ENCODE data around the gene SLC9A8. TPM values are rescaled to one million over a fixed set of nuclear protein-coding genes. Genes with fewer than 3 reads are reported as not detected.

The SLC9A8 gene
- total RNA-seq, 1 experiment from 2014 or later = 21.5 TPM

DNA sequence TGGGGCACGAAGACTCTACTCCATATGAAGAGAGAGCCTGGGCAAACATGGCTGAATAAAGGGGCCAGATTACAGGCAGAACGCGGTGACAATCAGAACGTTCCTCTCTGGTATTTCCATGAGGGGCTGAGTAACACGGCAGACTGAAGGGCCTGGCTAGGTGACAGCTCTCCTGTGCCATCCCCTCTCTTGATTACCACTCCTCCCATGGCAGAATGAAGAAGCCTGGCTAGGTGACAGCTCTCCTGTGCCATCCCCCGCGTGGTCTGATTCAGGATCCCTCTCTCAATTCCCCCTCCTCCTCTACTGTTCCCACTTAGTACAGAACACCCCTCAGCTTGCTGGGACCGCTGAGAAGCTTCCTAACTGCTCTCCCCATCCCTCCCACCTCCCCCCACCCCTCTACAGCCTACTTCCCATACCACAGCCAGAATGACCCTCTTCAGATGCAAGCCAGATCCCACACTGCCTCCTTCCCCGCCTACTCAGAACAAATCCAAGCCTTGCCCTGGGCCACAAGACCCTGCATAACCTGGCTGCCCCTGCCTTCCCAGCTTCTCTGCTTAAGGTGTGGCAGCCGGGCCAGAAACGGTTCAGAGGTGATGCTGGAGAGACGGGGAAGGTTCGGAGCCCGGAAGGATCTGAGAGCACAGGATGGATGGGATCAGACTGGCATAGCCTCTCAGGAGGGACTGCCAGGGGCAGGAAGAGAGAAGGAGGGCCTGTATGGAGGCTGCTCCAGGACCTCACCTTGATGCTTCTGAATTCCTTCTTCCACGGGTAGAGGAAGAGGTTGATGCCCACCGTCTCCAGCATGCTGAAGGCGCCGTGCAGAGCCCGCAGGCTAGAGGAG, 95.0 kb downstream of the SLC9A8 start:
- H3K27me3 ChIP-seq (ENCODE audit: low read length) = no peaks in the 10 kb centered on the region

DNA sequence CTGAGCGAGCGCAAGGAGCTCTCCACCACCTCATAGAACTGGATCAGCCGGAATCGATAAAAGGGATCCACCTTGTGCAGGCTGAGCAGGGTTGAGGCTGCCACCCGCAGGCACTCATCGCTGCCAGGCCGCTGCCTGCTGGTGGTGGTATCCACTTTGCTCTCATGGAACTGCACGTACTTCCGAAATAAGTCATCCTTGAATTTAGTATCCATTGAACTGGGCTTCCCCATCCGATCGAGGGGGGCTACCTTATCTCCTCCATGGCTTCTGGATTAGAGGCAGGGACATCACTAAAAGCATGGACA, 95.6 kb downstream of the SLC9A8 start:
- no peak overlapping the region for H3K4me2 ChIP-seq (ENCODE audit: low read depth, low read length, poor library complexity, severe bottlenecking)
- H3K9me3 ChIP-seq (ENCODE audit: low read length) = no peaks in the 10 kb centered on the region
- no peak overlapping the region for H3K9ac ChIP-seq (ENCODE audit: low read length)
- DNase-seq = no peak
- H3K4me1 ChIP-seq (ENCODE audit: low read length) = peaks cover 2% of the 10 kb centered on the region
- no peaks in the 10 kb centered on the region for H3K36me3 ChIP-seq (ENCODE audit: insufficient read depth, low read length)
- no peak overlapping the region for H3K27ac ChIP-seq (ENCODE audit: low read length)
- no peak overlapping the region for H3K4me3 ChIP-seq (ENCODE audit: low read length)
- no peaks in the 10 kb centered on the region for H3K27me3 ChIP-seq (ENCODE audit: low read length)
- no peaks in the 10 kb centered on the region for H3K9me2 ChIP-seq (replicated peaks; ENCODE audit: insufficient read depth, low read length)
- peaks cover 38% of the 10 kb centered on the region for H3K79me2 ChIP-seq (ENCODE audit: low read length)
- H4K20me1 ChIP-seq (ENCODE audit: insufficient read depth, low read depth, low read length) = 0 out of 2 replicates have a peak, but pooled peaks cover 5% of the 10 kb centered on the region
- H2AFZ ChIP-seq (ENCODE audit: low read length) = no peak overlapping the region

More for the DNA sequence above, 95.0 kb downstream of the SLC9A8 start:
- H3K9ac ChIP-seq (ENCODE audit: low read length) = no peak overlapping the region
- H3K27ac ChIP-seq (ENCODE audit: low read length) = no peak overlapping the region
- H3K9me2 ChIP-seq (replicated peaks; ENCODE audit: insufficient read depth, low read length) = no peaks in the 10 kb centered on the region
- 0 out of 2 replicates have a peak, but pooled peaks cover 5% of the 10 kb centered on the region for H4K20me1 ChIP-seq (ENCODE audit: insufficient read depth, low read depth, low read length)
- DNase-seq = no peak
- H3K9me3 ChIP-seq (ENCODE audit: low read length) = no peaks in the 10 kb centered on the region
- H3K4me2 ChIP-seq (ENCODE audit: low read depth, low read length, poor library complexity, severe bottlenecking) = no peak overlapping the region
- peaks cover 32% of the 10 kb centered on the region for H3K79me2 ChIP-seq (ENCODE audit: low read length)
- H3K4me3 ChIP-seq (ENCODE audit: low read length) = no peak overlapping the region
- H3K4me1 ChIP-seq (ENCODE audit: low read length) = no peaks in the 10 kb centered on the region
- no peak overlapping the region for H2AFZ ChIP-seq (ENCODE audit: low read length)
- no peaks in the 10 kb centered on the region for H3K36me3 ChIP-seq (ENCODE audit: insufficient read depth, low read length)

DNA sequence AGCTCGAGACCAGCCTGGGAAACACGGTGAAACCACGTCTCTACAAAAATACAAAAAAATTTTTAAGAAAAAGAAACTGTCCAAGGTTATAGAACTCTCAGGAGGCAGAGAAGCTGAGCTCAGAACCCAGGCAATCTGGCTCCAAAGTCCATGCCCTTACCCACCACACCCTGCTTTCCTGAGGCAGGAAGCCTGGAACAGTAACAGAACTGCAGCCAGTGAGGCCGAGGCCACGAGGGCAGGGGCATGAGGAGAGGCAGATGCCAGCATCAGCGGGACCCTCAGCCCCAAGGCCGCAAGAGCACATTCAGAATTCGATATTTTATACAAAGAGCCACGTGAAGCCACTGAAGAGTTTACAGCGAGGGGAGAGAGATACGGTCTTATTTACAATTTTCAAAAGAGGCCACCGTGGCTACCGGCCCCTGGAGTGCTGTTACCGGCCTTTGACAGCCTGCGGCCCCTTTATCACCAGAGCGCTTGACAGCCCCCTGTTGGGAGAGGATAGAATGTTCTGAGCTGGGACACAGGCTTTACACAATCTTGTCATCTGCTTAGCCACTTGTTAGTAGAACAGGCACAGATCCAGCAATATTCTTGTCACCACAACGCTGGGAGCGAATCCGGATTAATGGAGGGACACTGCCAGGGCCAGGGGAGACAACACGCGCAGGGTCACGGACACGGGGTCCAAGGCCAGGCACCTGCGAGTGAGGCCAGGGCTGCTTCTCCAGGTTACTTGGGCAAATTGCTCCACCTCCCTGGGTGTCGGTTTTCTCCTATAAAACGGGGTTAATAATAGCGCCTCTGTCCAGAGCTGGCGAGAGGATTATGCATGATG, 97.1 kb downstream of the SLC9A8 start:
- Histone ChIP-seq H3K79me2 (ENCODE audit: low read length) (peaks cover 53% of the 10 kb centered on the region), H3K9me3 (ENCODE audit: low read length) (no peaks in the 10 kb centered on the region), H3K9ac (ENCODE audit: low read length) (no peak overlapping the region), H4K20me1 (ENCODE audit: insufficient read depth, low read depth, low read length) (peaks cover 12% of the 10 kb centered on the region; the same call in 1 of the 2 replicates), H3K27me3 (ENCODE audit: low read length) (no peaks in the 10 kb centered on the region), H3K4me2 (ENCODE audit: low read depth, low read length, poor library complexity, severe bottlenecking) (no peak overlapping the region), H3K27ac (ENCODE audit: low read length) (no peak overlapping the region), H3K9me2 (replicated peaks; ENCODE audit: insufficient read depth, low read length) (no peaks in the 10 kb centered on the region), H3K36me3 (ENCODE audit: insufficient read depth, low read length) (no peaks in the 10 kb centered on the region), H2AFZ (ENCODE audit: low read length) (no peak overlapping the region), H3K4me1 (ENCODE audit: low read length) (peaks cover 16% of the 10 kb centered on the region), H3K4me3 (ENCODE audit: low read length) (no peak overlapping the region)
- DNase-seq = peak; percentile 51

DNA sequence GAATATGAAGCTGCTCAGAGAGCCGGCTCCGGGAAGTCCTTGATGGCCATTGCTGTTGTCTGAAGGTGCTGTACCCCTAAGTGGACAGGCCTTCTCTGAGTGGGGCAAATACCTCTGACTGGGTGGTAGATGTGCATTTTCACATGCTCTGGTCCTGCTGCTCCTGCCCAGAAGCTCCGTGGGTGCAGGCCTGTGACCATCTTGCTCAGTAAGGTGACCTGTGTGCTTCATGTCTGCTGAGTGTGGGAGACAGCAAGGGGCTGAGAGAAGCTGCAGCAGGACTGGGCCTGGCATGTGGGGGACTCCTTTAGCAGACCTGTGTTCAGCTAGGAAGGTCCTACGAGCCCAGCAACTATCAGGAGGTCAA, 97.7 kb downstream of the SLC9A8 start:
- Histone ChIP-seq H3K79me2 (ENCODE audit: low read length) (peaks cover 58% of the 10 kb centered on the region), H3K4me1 (ENCODE audit: low read length) (peaks cover 16% of the 10 kb centered on the region), H3K4me2 (ENCODE audit: low read depth, low read length, poor library complexity, severe bottlenecking) (no peak overlapping the region), H3K9ac (ENCODE audit: low read length) (no peak overlapping the region), H3K36me3 (ENCODE audit: insufficient read depth, low read length) (no peaks in the 10 kb centered on the region), H3K9me3 (ENCODE audit: low read length) (no peaks in the 10 kb centered on the region), H3K9me2 (replicated peaks; ENCODE audit: insufficient read depth, low read length) (no peaks in the 10 kb centered on the region), H3K4me3 (ENCODE audit: low read length) (no peak overlapping the region), H2AFZ (ENCODE audit: low read length) (no peak overlapping the region), H4K20me1 (ENCODE audit: insufficient read depth, low read depth, low read length) (peaks cover 12% of the 10 kb centered on the region; the same call in 1 of the 2 replicates), H3K27me3 (ENCODE audit: low read length) (no peaks in the 10 kb centered on the region), H3K27ac (ENCODE audit: low read length) (no peak overlapping the region)
- no peak for DNase-seq

DNA sequence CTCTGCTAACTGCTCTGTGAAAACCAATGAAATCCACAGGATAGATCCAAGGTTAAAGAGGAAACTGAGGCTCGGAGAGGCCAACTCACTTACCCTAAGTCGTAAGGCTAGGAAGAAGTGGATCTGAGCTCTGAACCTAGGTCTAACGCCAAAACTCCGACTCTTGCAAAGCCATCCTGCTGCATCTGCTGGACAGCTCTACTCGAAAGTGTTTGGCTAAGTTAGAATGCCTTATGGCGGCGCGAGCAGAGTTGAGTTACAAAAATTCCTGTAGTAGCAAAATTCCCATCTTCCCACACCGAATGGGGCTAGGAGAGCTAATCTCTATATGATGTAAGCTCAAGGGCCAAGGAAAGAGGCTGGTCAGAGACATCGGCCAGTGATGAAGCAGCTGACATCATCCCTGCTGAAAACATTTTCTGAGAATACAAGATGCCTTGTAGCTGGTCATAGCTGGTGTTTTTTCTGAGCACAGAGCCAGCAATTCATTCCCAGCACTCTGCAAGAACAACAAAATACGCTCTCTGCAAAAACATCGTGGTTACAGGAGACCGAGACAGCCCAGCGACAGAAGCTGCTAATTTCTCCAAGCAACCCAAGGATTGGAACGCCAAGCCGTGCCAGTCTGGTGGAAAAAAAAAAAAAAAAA, 100.9 kb downstream of the SLC9A8 start:
- DNase-seq = no peak
- Histone ChIP-seq H3K36me3 (ENCODE audit: insufficient read depth, low read length) (no peaks in the 10 kb centered on the region), H4K20me1 (ENCODE audit: insufficient read depth, low read depth, low read length) (peaks cover 11% of the 10 kb centered on the region; the same call in 1 of the 2 replicates), H3K4me2 (ENCODE audit: low read depth, low read length, poor library complexity, severe bottlenecking) (peak overlapping the region; percentile 75), H3K27ac (ENCODE audit: low read length) (no peak overlapping the region), H3K9me3 (ENCODE audit: low read length) (no peaks in the 10 kb centered on the region), H3K27me3 (ENCODE audit: low read length) (no peaks in the 10 kb centered on the region), H3K9me2 (replicated peaks; ENCODE audit: insufficient read depth, low read length) (no peaks in the 10 kb centered on the region), H3K4me1 (ENCODE audit: low read length) (peaks cover 25% of the 10 kb centered on the region), H3K79me2 (ENCODE audit: low read length) (peaks cover 58% of the 10 kb centered on the region), H3K4me3 (ENCODE audit: low read length) (peak overlapping the region; percentile 94), H2AFZ (ENCODE audit: low read length) (no peak overlapping the region), H3K9ac (ENCODE audit: low read length) (peak overlapping the region; percentile 89)

DNA sequence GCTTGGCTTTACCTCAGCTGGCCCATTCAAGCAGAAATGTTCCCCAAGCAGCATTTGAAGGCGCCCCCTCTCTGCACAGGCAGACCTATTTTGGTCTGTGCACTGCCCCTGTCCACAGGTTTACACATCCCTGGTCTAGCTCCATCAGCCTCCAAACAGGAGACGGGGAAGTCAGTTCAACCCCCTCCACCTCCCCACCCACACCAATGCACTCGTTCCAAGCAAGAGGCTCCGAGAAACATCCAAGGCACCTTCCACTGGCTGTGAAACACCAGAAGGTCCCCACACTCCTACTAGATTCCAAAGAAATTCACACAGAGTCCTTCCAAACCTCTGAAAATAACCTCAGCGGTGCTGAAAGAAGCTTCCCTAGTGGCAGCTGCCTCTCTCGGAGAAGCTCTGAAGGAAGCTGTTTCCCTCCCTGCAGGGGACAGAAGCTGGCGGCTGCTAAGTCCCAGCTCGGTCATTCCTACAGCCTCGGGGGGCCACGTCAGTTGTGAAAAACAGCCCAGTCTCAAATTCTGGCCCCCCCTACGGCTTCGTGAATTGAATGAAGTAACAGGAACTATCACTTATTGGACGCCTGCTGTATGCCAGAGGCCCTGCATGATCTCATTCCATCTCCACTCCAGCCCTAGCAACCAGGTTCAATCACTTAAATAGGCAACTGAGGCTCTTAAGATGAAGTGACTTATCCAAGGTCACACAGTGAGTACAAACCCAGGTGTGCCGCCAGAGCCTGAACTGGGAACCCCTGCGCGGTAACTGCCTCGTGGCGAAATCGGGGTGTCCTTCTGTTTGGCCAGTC, 101.9 kb downstream of the SLC9A8 start:
- Histone ChIP-seq H4K20me1 (ENCODE audit: insufficient read depth, low read depth, low read length) (peaks cover 9% of the 10 kb centered on the region; the same call in 1 of the 2 replicates), H3K9me3 (ENCODE audit: low read length) (no peaks in the 10 kb centered on the region), H3K36me3 (ENCODE audit: insufficient read depth, low read length) (no peaks in the 10 kb centered on the region), H3K27me3 (ENCODE audit: low read length) (no peaks in the 10 kb centered on the region), H3K9me2 (replicated peaks; ENCODE audit: insufficient read depth, low read length) (no peaks in the 10 kb centered on the region), H2AFZ (ENCODE audit: low read length) (no peak overlapping the region), H3K79me2 (ENCODE audit: low read length) (peaks cover 55% of the 10 kb centered on the region), H3K27ac (ENCODE audit: low read length) (no peak overlapping the region), H3K4me3 (ENCODE audit: low read length) (peak overlapping the region; percentile 94), H3K4me1 (ENCODE audit: low read length) (peaks cover 25% of the 10 kb centered on the region), H3K4me2 (ENCODE audit: low read depth, low read length, poor library complexity, severe bottlenecking) (peak overlapping the region; percentile 75), H3K9ac (ENCODE audit: low read length) (peak overlapping the region; percentile 89)
- peak; percentile 62 for DNase-seq

DNA sequence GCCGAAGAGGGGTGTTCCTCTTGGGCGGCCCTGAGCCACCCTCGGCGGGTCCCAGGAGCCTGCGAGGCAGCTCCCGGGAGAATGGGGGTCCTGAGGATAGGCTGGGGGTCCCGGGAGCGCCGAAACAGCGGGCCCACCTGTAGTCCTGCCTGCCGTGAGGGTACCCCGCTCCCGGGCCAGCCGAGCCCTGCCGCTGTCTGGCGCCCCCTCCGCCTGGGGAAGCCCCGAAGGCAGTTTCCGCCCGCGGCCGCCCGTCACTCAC, 102.4 kb downstream of the SLC9A8 start:
- Histone ChIP-seq H3K27me3 (ENCODE audit: low read length) (no peaks in the 10 kb centered on the region), H3K27ac (ENCODE audit: low read length) (no peak overlapping the region), H3K9me2 (replicated peaks; ENCODE audit: insufficient read depth, low read length) (no peaks in the 10 kb centered on the region), H3K4me1 (ENCODE audit: low read length) (peaks cover 25% of the 10 kb centered on the region), H4K20me1 (ENCODE audit: insufficient read depth, low read depth, low read length) (peaks cover 7% of the 10 kb centered on the region; the same call in 1 of the 2 replicates), H3K36me3 (ENCODE audit: insufficient read depth, low read length) (no peaks in the 10 kb centered on the region), H3K4me3 (ENCODE audit: low read length) (peak overlapping the region; percentile 94), H3K79me2 (ENCODE audit: low read length) (peaks cover 50% of the 10 kb centered on the region), H3K9me3 (ENCODE audit: low read length) (no peaks in the 10 kb centered on the region), H3K9ac (ENCODE audit: low read length) (peak overlapping the region; percentile 89), H3K4me2 (ENCODE audit: low read depth, low read length, poor library complexity, severe bottlenecking) (peak overlapping the region; percentile 75), H2AFZ (ENCODE audit: low read length) (peak overlapping the region; percentile 99)
- no peak for DNase-seq

Data from Karpas-422 (cell line).